HL-60 (cell line): ENCODE results near the gene ZNF808.
"Not testable (repeated sequence)": the region's sequence is repeated elsewhere in the genome, so short reads cannot be mapped to it uniquely, and the experiment has no call there.

Experiments used
- DNase-seq, 2 experiments: peaks; one replicate each; pipeline ENCODE4 v3.0.0-alpha.2; 2010 to 2020; ENCODE audit warnings: low read depth in 1 of 2, low spot score in 1 of 2
- H3K27ac ChIP-seq: fragments of 250-450 bp; sonication (Bioruptor Pico); replicated peaks from 2 replicates; pipeline ENCODE4 v1.5.1; 2020; ENCODE audit warnings: mild to moderate bottlenecking, moderate library complexity
- H3K27me3 ChIP-seq: fragments of 250-450 bp; sonication (Bioruptor Pico); 2 replicates; pipeline ENCODE4 v1.5.1; 2021; ENCODE audit warnings: mild to moderate bottlenecking, moderate library complexity; ENCODE audit not compliant: insufficient read depth, poor library complexity, severe bottlenecking
- H3K4me3 ChIP-seq: replicated peaks from 2 replicates; pipeline ENCODE4 v1.5.1; 2011; ENCODE audit warnings: mild to moderate bottlenecking, control low read depth, low read length; ENCODE audit not compliant: insufficient read depth
- CTCF ChIP-seq: IDR thresholded peaks from one replicate; pipeline ENCODE4 v1.5.1; 2011; ENCODE audit warnings: low read length, control low read depth, inconsistent platforms; ENCODE audit not compliant: insufficient read depth
- GABPA ChIP-seq: IDR thresholded peaks from 2 replicates; pipeline ENCODE4 v1.6.1; 2012; ENCODE audit warnings: low read depth
- POLR2AphosphoS5 ChIP-seq: IDR thresholded peaks from 2 replicates; pipeline ENCODE4 v1.6.1; 2012; ENCODE audit warnings: low read depth
- REST ChIP-seq: IDR thresholded peaks from 2 replicates; pipeline ENCODE4 v1.6.1; 2012; ENCODE audit warnings: low read depth; ENCODE audit not compliant: insufficient replicate concordance
- SPI1 ChIP-seq: IDR thresholded peaks from 2 replicates; pipeline ENCODE4 v1.6.1; 2012; ENCODE audit warnings: low read depth, mild to moderate bottlenecking, borderline replicate concordance

ZNF808 gene

GRCh38 chr19:52492994-52493470, 34.4 kb upstream of the ZNF808 start:
- Histone ChIP-seq H3K4me3 (no peak overlapping the region), H3K27me3 (no peaks in the 10 kb centered on the region), H3K27ac (no peak overlapping the region)
- TF ChIP-seq REST = no peak
- no peak for TF ChIP-seq GABPA
- no peak for TF ChIP-seq SPI1
- TF ChIP-seq CTCF = no peak
- TF ChIP-seq POLR2AphosphoS5 = no peak
- no peak for DNase-seq

- H3K27ac ChIP-seq = no peak overlapping the region
- no peak overlapping the region for H3K4me3 ChIP-seq
- TF ChIP-seq POLR2AphosphoS5 = no peak
- TF ChIP-seq REST = no peak
- TF ChIP-seq GABPA = no peak
- no peak for TF ChIP-seq SPI1
- no peak for TF ChIP-seq CTCF
- DNase-seq = no peak
- no peaks in the 10 kb centered on the region for H3K27me3 ChIP-seq
Observed at GRCh38 chr19:52494518-52494917, 33.0 kb upstream of the ZNF808 start.

- no peak for TF ChIP-seq GABPA
- no peak for TF ChIP-seq CTCF
- TF ChIP-seq POLR2AphosphoS5 = no peak
- TF ChIP-seq SPI1 = no peak
- no peak for TF ChIP-seq REST
- H3K27me3 ChIP-seq = no peaks in the 10 kb centered on the region
- H3K27ac ChIP-seq = no peak overlapping the region
- H3K4me3 ChIP-seq = no peak overlapping the region
- DNase-seq = no peak
Observed at GRCh38 chr19:52498571-52498970, 28.9 kb upstream of the ZNF808 start.

GRCh38 chr19:52500474-52500873, 27.0 kb upstream of the ZNF808 start:
- not testable (repeated sequence) for H3K27me3 ChIP-seq, H3K27ac ChIP-seq, DNase-seq, H3K4me3 ChIP-seq

- H3K4me3 ChIP-seq, H3K27me3 ChIP-seq, H3K27ac ChIP-seq, DNase-seq: not testable (repeated sequence)
Observed at GRCh38 chr19:52500991-52501390, 26.5 kb upstream of the ZNF808 start.
